Endothelial cell of umbilical vein (primary cell): ENCODE measurements around the gene RASSF6. TPM values are rescaled to one million over a fixed set of nuclear protein-coding genes. Genes with fewer than 3 reads are reported as not detected.
A peak's percentile ranks its signal among the peaks of the same experiment; 100 is the strongest.

Source experiments
- BruUV-seq: library from RNA; stranded (reverse); fragments of 400-500 nt; replicated peaks from 2 replicates; lab custom pipeline; 2021; lab: Mats Ljungman, UMichigan
- CTCF ChIA-PET: fragments of 300-600, 350-600 bp; sonication (Branson Sonifier 250); formaldehyde crosslinking; loops from one replicate; lab custom pipeline; 2021; ENCODE audit warnings: antibody characterized with exemption, inconsistent platforms; lab: Charles Lee
- POLR2A ChIA-PET: fragments of 300-600, 350-600 bp; sonication (Branson Sonifier 250); formaldehyde crosslinking; loops from one replicate; lab custom pipeline; 2021; ENCODE audit warnings: antibody characterized with exemption, inconsistent platforms; lab: Charles Lee
- DNase-seq: peaks from one replicate; pipeline ENCODE4 v3.0.0-alpha.2; 2011; ENCODE audit warnings: low read depth, low spot score
- FAIRE-seq: peaks from 2 replicates; lab custom pipeline; 2011; peaks lifted over from hg19 to GRCh38; lab: Jason Lieb, UNC
- H2AFZ ChIP-seq: 2 replicates; pipeline ENCODE4 v1.6.0; 2012; ENCODE audit warnings: low read depth, low read length, control low read depth, inconsistent platforms
- H3K27ac ChIP-seq: 2 replicates; pipeline ENCODE4 v1.5.1; 2011; ENCODE audit warnings: low read depth, mild to moderate bottlenecking, control low read depth, low read length, moderate library complexity; ENCODE audit not compliant: insufficient read depth
- H3K27me3 ChIP-seq, 2 experiments: 2 replicates each; pipeline versions ENCODE4 v1.6.0 to v1.6.1; 2011; ENCODE audit warnings: low read length in 2 of 2, mixed read lengths in 1 of 2; ENCODE audit not compliant: control insufficient read depth in 2 of 2, insufficient read depth in 2 of 2
- H3K36me3 ChIP-seq, 2 experiments: 2 replicates in 1 of 2; 3 replicates in 1 of 2; pipeline ENCODE4 v1.5.1; 2011; ENCODE audit warnings: low read length in 2 of 2, mild to moderate bottlenecking in 1 of 2, moderate library complexity in 1 of 2; ENCODE audit not compliant: control insufficient read depth in 2 of 2, insufficient read depth in 2 of 2; ENCODE audit errors: extremely low read depth in 1 of 2
- H3K4me1 ChIP-seq: 3 replicates; pipeline ENCODE4 v1.5.1; 2011; ENCODE audit warnings: mild to moderate bottlenecking, low read length; ENCODE audit not compliant: control insufficient read depth, insufficient read depth; ENCODE audit errors: extremely low read depth
- H3K4me2 ChIP-seq: 2 replicates; pipeline ENCODE4 v1.6.1; 2011; ENCODE audit warnings: low read length, control low read depth, mixed read lengths; ENCODE audit not compliant: insufficient read depth
- H3K4me3 ChIP-seq, 3 experiments: fragments of 200-600 bp in 1 of 3; sonication (generic), shearing (Covaris generic) in 1 of 3; replicated peaks in 1 of 3; 2 replicates each; pipeline ENCODE4 v1.5.1; 2011 to 2016; ENCODE audit warnings: control low read depth in 3 of 3, low read length in 3 of 3, mild to moderate bottlenecking in 2 of 3, inconsistent platforms in 1 of 3, low read depth in 1 of 3, moderate library complexity in 1 of 3; ENCODE audit not compliant: insufficient read depth in 1 of 3
- H3K79me2 ChIP-seq: 2 replicates; pipeline ENCODE4 v1.6.0; 2012; ENCODE audit warnings: low read length, inconsistent platforms; ENCODE audit not compliant: control insufficient read depth, insufficient read depth
- H3K9ac ChIP-seq: replicated peaks from 2 replicates; pipeline ENCODE3; 2011; ENCODE audit warnings: low read length, control low read depth; ENCODE audit not compliant: insufficient read depth; ENCODE audit errors: extremely low read depth
- H3K9me1 ChIP-seq: replicated peaks from 3 replicates; pipeline ENCODE4 v1.6.0; 2011; ENCODE audit warnings: mild to moderate bottlenecking, low read length; ENCODE audit not compliant: control insufficient read depth, insufficient read depth; ENCODE audit errors: extremely low read depth
- H3K9me3 ChIP-seq: replicated peaks from 2 replicates; pipeline ENCODE4 v1.5.1; 2012; ENCODE audit warnings: low read length, inconsistent platforms; ENCODE audit not compliant: control insufficient read depth, insufficient read depth
- H4K20me1 ChIP-seq: replicated peaks from 2 replicates; pipeline ENCODE3; 2011; ENCODE audit warnings: mild to moderate bottlenecking, low read length; ENCODE audit not compliant: control insufficient read depth, insufficient read depth; ENCODE audit errors: extremely low read depth
- CTCF ChIP-seq, 2 donors: IDR thresholded peaks; 1 replicate in 1 of 2; 2 replicates in 1 of 2; pipeline ENCODE4 v1.5.1; 2011; ENCODE audit warnings: low read length in 2 of 2, mild to moderate bottlenecking in 2 of 2, moderate library complexity in 2 of 2, control low read depth in 1 of 2, inconsistent platforms in 1 of 2, low read depth in 1 of 2; ENCODE audit not compliant: insufficient read depth in 1 of 2; ENCODE audit errors: extremely low read depth in 1 of 2
- GATA2 ChIP-seq: IDR thresholded peaks from 2 replicates; pipeline ENCODE4 v1.7.0; 2011; ENCODE audit warnings: low read depth, mild to moderate bottlenecking, moderate library complexity, mixed read lengths, low read length; ENCODE audit not compliant: insufficient read length, insufficient read depth
- MAX ChIP-seq: IDR thresholded peaks from 2 replicates; pipeline ENCODE4 v1.6.1; 2011; ENCODE audit not compliant: insufficient read depth, insufficient read length
- POLR2A ChIP-seq: IDR thresholded peaks from 2 replicates; pipeline ENCODE4 v1.6.1; 2012; ENCODE audit warnings: low read depth, mild to moderate bottlenecking, control low read depth, low read length
- POLR2AphosphoS5 ChIP-seq: IDR thresholded peaks from 2 replicates; pipeline ENCODE4 v1.6.1; 2012; ENCODE audit warnings: low read depth, mild to moderate bottlenecking, control low read depth, low read length, moderate library complexity; ENCODE audit not compliant: insufficient read depth
- dilution Hi-C: fragments of 300-500 bp; cut with MboI; formaldehyde crosslinking; loops from one replicate; pipeline ENCODE4 v1.15.0; 2019; ENCODE audit warnings: low sequenced_read_pairs; ENCODE audit not compliant: extremely low pct_ligation_motif_present
- intact Hi-C: fragments of 100-400 bp; cut with micrococcal nuclease; formaldehyde crosslinking; loops from one replicate; pipeline ENCODE4 v1.10.0; 2022
- polyA plus RNA-seq, 4 experiments: library from polyadenylated mRNA; depleted of rRNA in 3 of 4; stranded (reverse) in 3 of 4; unstranded in 1 of 4; fragments of >200 nt; gene quantifications; 2 replicates each; pipeline versions ENCODE4 v1.2.1 to v1.2.3, GENCODE V29; 2011 to 2012; ENCODE audit warnings: missing spikeins in 1 of 4
- total RNA-seq: library from RNA; stranded (reverse); gene quantifications from 2 replicates; pipeline ENCODE4 v1.2.3, GENCODE V29; 2021

The RASSF6 gene
- total and polyA plus RNA-seq, 2 donors (not counting 3 experiments of a cell fraction or from before 2014, with no cell fraction given) = not detected

DNA sequence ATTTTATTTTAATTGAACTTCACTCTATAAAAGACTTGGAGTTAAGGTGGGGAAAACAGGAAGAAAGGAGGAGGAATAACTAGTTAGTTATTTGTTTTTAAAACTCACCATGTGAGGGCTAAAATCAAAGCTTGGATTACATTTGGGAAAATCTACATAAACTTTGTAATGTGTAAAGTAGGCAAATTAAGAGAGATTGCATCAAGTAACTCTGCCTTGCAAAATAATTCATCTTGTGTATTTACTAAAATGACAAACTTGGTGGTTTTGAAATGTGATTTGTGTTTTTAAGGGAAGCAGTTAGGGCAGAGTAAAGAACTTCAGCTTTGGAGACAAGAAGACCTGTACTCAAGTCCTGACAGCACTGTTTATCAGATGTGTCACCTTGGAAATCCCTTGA lies 43.3 kb upstream of the RASSF6 start:
- Histone ChIP-seq H3K4me1 (peaks cover 28% of the 10 kb centered on the region), H3K4me2 (no peak overlapping the region), H4K20me1 (no peaks in the 10 kb centered on the region), H3K27ac (no peak overlapping the region), H3K4me3 (no peak overlapping the region), H3K9me1 (no peaks in the 10 kb centered on the region), H3K9me3 (no peaks in the 10 kb centered on the region), H3K27me3 (no peaks in the 10 kb centered on the region), H3K36me3 (no peaks in the 10 kb centered on the region), H3K9ac (no peak overlapping the region), H3K79me2 (no peaks in the 10 kb centered on the region), H2AFZ (no peak overlapping the region)
- intact Hi-C loops = loop anchor here (5.0 kb wide), 1 partner anchor 179 kb away; no protein-coding TSS in a partner anchor
- dilution Hi-C loops = no loop called here
- POLR2A ChIA-PET = no interaction called here
- no peak for FAIRE-seq
- CTCF ChIA-PET = interaction anchor here (1.0 to 6.1 kb wide), 22 partner anchors 10 to 471 kb away, joined by 3 to 95 read pairs (median 12); partner anchors contain the start of genes CXCL2, CXCL3 and CXCL8
- no TSS peak for BruUV-seq
- no peak for DNase-seq
- TF ChIP-seq POLR2AphosphoS5 (no peak), GATA2 (no peak), MAX (no peak), POLR2A (no peak)

DNA sequence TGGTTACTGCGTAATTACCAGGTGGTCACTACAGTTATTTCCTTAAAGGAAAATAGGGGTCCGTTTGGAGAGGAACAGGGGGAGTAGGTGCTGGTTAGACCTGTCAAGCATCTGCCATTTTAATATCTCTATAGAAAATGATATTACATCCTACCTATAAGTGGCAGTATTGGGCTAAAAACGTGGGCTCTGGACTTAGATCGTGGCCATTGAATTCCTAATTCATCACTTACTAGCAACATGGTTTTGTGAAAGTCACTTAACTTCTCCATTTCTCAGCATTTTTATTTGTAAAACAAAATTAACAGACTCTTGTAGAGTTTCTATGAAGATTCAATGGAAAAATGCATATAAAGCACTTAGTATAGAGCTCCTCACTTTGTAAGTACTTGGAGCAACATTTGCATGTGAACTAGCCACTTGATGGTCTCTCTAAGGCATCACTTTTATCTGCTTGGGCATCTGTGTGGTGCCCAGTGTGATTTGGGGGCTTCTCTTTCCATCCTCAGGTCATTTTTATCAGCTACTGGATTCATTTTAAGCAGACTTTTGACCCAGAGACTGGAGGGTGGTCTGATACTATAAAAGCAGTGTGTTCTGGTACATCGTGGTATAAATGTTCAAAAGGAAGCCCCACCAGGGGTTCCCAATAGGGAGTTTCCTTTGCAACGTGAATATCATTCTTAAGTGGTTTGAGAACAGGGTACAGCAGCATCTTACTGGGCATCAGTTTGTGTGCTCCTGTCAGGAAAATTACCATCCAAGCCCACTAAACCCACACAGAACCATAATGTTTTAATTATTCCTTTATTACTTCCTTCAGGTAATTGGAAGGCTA lies 42.7 kb upstream of the RASSF6 start:
- H3K27me3 ChIP-seq = no peaks in the 10 kb centered on the region
- no peak overlapping the region for H3K4me3 ChIP-seq
- no peaks in the 10 kb centered on the region for H4K20me1 ChIP-seq
- intact Hi-C loops (loop anchor here (1.0 to 5.0 kb wide), 11 partner anchors 41 to 494 kb away; partner anchors contain the start of genes CXCL1, CXCL3 and CXCL8), dilution Hi-C loops (no loop called here)
- peak; percentile 76 for DNase-seq
- TF ChIP-seq GATA2 (peak; percentile 71), CTCF (IDR thresholded peaks at IDR 0.05; ENCODE audit: extremely low read depth in 1 of 2, insufficient read depth in 1 of 2, low read depth in 1 of 2, low read length in 2 of 2) (peak; percentile 25 to 44), MAX (no peak)
- POLR2A ChIA-PET = no interaction called here
- H3K9me1 ChIP-seq = no peaks in the 10 kb centered on the region
- H3K9me3 ChIP-seq = no peaks in the 10 kb centered on the region
- peak overlapping the region; percentile 94 for H3K27ac ChIP-seq
- H3K9ac ChIP-seq = peak overlapping the region; percentile 54
- peak overlapping the region; percentile 17 for H2AFZ ChIP-seq
- H3K4me1 ChIP-seq = peaks cover 28% of the 10 kb centered on the region
- no peaks in the 10 kb centered on the region for H3K36me3 ChIP-seq
- no peaks in the 10 kb centered on the region for H3K79me2 ChIP-seq
- CTCF ChIA-PET = interaction anchor here (0.9 to 6.1 kb wide), 30 partner anchors 9 to 471 kb away, joined by 3 to 95 read pairs (median 10); partner anchors contain the start of genes CXCL1, CXCL2, CXCL3 and CXCL8
- H3K4me2 ChIP-seq = peak overlapping the region; percentile 23
- no peak for FAIRE-seq
- no TSS peak for BruUV-seq
